ENCODE results near the gene ESPL1.
A peak's percentile ranks its signal among the peaks of the same experiment; 100 is the strongest.

ESPL1 gene

DNA sequence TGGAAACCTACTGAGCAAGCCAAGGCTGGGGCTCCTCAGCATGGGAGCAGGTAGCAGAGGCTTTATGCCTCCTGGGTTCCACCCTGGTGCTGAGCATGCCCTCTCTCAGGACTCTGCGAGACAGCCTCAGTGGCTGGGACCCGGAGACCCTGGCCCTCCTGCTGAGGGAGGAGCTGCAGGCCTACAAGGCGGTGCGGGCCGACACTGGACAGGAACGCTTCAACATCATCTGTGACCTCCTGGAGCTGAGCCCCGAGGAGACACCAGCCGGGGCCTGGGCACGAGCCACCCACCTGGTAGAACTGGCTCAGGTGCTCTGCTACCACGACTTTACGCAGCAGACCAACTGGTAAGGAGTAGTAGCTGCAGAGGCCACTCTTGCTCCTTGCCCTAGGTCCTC lies 8.4 kb downstream of the ESPL1 start:
- TF ChIP-seq CTCF (IDR thresholded peaks at IDR 0.05) = no peak

GRCh38 chr12:53277981-53278380 lies 9.9 kb downstream of the ESPL1 start:
- no peak for TF ChIP-seq CTCF (IDR thresholded peaks at IDR 0.05)

- TF ChIP-seq CTCF (IDR thresholded peaks at IDR 0.05) = no peak
These were observed 11.3 kb downstream of the ESPL1 start for GRCh38 chr12:53279283-53279869.

GRCh38 chr12:53279888-53280498 lies 11.9 kb downstream of the ESPL1 start:
- no peak for TF ChIP-seq CTCF (IDR thresholded peaks at IDR 0.05)

DNA sequence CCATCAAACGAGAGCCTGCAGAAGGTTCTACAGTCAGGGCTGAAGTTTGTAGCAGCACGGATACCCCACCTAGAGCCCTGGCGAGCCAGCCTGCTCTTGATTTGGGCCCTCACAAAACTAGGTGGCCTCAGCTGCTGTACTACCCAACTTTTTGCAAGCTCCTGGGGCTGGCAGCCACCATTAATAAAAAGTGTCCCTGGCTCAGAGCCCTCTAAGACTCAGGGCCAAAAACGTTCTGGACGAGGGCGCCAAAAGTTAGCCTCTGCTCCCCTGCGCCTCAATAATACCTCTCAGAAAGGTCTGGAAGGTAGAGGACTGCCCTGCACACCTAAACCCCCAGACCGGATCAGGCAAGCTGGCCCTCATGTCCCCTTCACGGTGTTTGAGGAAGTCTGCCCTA lies 18.3 kb downstream of the ESPL1 start:
- TF ChIP-seq CTCF (IDR thresholded peaks at IDR 0.05) = no peak

- peak; percentile 76 for TF ChIP-seq CTCF (IDR thresholded peaks at IDR 0.05)
These were observed 19.7 kb downstream of the ESPL1 start for GRCh38 chr12:53287741-53288216.

DNA sequence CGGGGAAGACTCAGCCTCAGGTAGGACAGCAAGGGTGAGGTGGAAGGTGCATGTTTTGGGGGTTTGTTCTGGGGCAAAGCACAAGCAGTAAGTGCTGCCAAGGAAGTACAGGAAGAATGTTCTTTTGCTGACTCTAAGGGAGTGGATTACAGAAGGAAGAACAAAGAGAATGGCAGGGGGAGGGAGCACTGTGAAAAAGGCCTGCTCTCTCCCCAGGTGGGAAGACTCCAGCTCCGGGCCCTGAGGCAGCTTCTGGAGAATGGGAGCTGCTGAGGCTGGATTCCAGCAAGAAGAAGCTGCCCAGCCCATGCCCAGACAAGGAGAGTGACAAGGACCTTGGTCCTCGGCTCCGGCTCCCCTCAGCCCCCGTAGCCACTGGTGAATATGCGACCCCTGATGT lies 20.2 kb downstream of the ESPL1 start:
- no peak for TF ChIP-seq CTCF (IDR thresholded peaks at IDR 0.05)
